OCI-LY1 (cell line): ENCODE measurements around the gene TEK.

Source experiments
- H2AFZ ChIP-seq: fragments of 200-600 bp; sonication (generic), shearing (Covaris generic); 2 replicates; pipeline ENCODE4 v1.6.0; 2014; ENCODE audit warnings: antibody characterized with exemption, mild to moderate bottlenecking, low read length
- H3F3A ChIP-seq: fragments of 200-600 bp; sonication (generic), shearing (Covaris generic); 2 replicates; pipeline ENCODE4 v1.6.0; 2014; ENCODE audit warnings: mild to moderate bottlenecking, antibody characterized with exemption, low read length, moderate library complexity; ENCODE audit not compliant: insufficient read depth
- H3K27ac ChIP-seq: fragments of 200-600 bp; sonication (generic); 2 replicates; pipeline ENCODE4 v1.5.1; 2014; ENCODE audit warnings: low read length, mixed run types, mild to moderate bottlenecking, low read depth; ENCODE audit not compliant: poor library complexity, severe bottlenecking
- H3K27me3 ChIP-seq: fragments of 200-600 bp; sonication (generic); 2 replicates; pipeline ENCODE4 v1.6.0; 2014; ENCODE audit warnings: antibody characterized with exemption, mild to moderate bottlenecking, low read length, moderate library complexity; ENCODE audit not compliant: insufficient read depth
- H3K36me3 ChIP-seq: fragments of 200-600 bp; sonication (generic); 2 replicates; pipeline ENCODE4 v1.6.1; 2014; ENCODE audit warnings: mild to moderate bottlenecking, antibody characterized with exemption, low read length, moderate library complexity, mixed read lengths; ENCODE audit not compliant: insufficient read depth
- H3K4me1 ChIP-seq: fragments of 200-600 bp; sonication (generic); 2 replicates; pipeline ENCODE4 v1.5.1; 2014; ENCODE audit warnings: mild to moderate bottlenecking, low read length, moderate library complexity; ENCODE audit not compliant: insufficient read depth, severe bottlenecking
- H3K4me2 ChIP-seq: fragments of 200-600 bp; sonication (generic), shearing (Covaris generic); 2 replicates; pipeline ENCODE4 v1.6.1; 2014; ENCODE audit warnings: low read length
- H3K4me3 ChIP-seq: fragments of 200-600 bp; sonication (generic); 2 replicates; pipeline ENCODE4 v1.5.1; 2014; ENCODE audit warnings: low read length, low read depth, mild to moderate bottlenecking, mixed read lengths; ENCODE audit not compliant: poor library complexity, severe bottlenecking
- H3K79me2 ChIP-seq: fragments of 200-600 bp; shearing (Covaris generic); 2 replicates; pipeline ENCODE4 v1.6.1; 2016; ENCODE audit warnings: mixed run types, low read length, mixed read lengths; ENCODE audit not compliant: insufficient read depth
- H3K9ac ChIP-seq: fragments of 200-600 bp; sonication (generic), shearing (Covaris generic); 2 replicates; pipeline ENCODE4 v1.6.1; 2014; ENCODE audit warnings: mild to moderate bottlenecking, low read length, mixed read lengths
- H3K9me2 ChIP-seq: fragments of 200-600 bp; sonication (generic), shearing (Covaris generic); 2 replicates; pipeline ENCODE4 v1.6.1; 2014; ENCODE audit warnings: low read depth, mild to moderate bottlenecking, low read length, mixed read lengths
- H3K9me3 ChIP-seq: fragments of 200-600 bp; shearing (Covaris generic); 2 replicates; pipeline ENCODE4 v1.6.1; 2014; ENCODE audit warnings: low read length, mixed read lengths
- H4K20me1 ChIP-seq: fragments of 200-600 bp; sonication (generic), shearing (Covaris generic); 2 replicates; pipeline ENCODE4 v1.6.0; 2016; ENCODE audit warnings: mild to moderate bottlenecking, low read length; ENCODE audit not compliant: insufficient read depth
- EZH2 ChIP-seq: fragments of 200-600 bp; sonication (generic), shearing (Covaris generic); IDR thresholded peaks from 2 replicates; pipeline ENCODE4 v1.8.0; 2017; ENCODE audit warnings: borderline replicate concordance, mixed run types, mild to moderate bottlenecking, antibody characterized with exemption, low read length, moderate library complexity, mixed read lengths
- TF ChIP-seq, protein P1 (sequence below): fragments of 200-600 bp; sonication (generic), shearing (Covaris generic); IDR thresholded peaks from 2 replicates; pipeline ENCODE4 v1.5.1; 2017; ENCODE audit warnings: mild to moderate bottlenecking, antibody characterized with exemption, low read length, moderate library complexity, mixed read lengths

The TEK gene

DNA sequence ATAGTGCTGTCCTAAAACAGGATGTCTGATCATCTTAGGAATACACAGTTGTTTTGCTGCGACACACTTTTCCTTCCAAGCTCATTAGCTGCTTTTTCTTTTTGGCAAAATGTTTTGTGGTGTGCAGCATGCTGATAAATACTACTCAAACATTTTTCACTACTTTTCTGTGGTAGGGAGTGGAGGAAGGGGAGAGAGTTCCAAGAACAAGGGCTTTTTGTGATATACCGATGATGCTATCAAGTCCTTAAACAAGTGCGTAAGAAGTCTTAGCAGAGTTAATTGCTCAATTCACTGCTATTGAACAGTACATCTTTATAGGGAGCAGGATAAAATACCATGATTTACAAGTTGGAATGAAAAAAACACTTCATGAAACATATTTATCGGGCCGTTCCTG is 23.6 kb upstream of the TEK start:
- H3K79me2 ChIP-seq, result no peaks in the 10 kb centered on the region
- H3K36me3 ChIP-seq, result no peaks in the 10 kb centered on the region
- no peaks in the 10 kb centered on the region for H3F3A ChIP-seq
- no peak overlapping the region for H3K4me3 ChIP-seq
- no peak overlapping the region for H3K27ac ChIP-seq
- TF ChIP-seq EZH2, result no peak
- TF ChIP-seq, protein P1, sequence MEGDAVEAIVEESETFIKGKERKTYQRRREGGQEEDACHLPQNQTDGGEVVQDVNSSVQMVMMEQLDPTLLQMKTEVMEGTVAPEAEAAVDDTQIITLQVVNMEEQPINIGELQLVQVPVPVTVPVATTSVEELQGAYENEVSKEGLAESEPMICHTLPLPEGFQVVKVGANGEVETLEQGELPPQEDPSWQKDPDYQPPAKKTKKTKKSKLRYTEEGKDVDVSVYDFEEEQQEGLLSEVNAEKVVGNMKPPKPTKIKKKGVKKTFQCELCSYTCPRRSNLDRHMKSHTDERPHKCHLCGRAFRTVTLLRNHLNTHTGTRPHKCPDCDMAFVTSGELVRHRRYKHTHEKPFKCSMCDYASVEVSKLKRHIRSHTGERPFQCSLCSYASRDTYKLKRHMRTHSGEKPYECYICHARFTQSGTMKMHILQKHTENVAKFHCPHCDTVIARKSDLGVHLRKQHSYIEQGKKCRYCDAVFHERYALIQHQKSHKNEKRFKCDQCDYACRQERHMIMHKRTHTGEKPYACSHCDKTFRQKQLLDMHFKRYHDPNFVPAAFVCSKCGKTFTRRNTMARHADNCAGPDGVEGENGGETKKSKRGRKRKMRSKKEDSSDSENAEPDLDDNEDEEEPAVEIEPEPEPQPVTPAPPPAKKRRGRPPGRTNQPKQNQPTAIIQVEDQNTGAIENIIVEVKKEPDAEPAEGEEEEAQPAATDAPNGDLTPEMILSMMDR, result no peak
- no peak overlapping the region for H3K9ac ChIP-seq
- H3K9me2 ChIP-seq, result no peaks in the 10 kb centered on the region
- no peaks in the 10 kb centered on the region for H4K20me1 ChIP-seq
- no peaks in the 10 kb centered on the region for H3K4me1 ChIP-seq
- H2AFZ ChIP-seq, result no peak overlapping the region
- H3K9me3 ChIP-seq, result no peaks in the 10 kb centered on the region
- no peaks in the 10 kb centered on the region for H3K27me3 ChIP-seq
- no peak overlapping the region for H3K4me2 ChIP-seq

DNA sequence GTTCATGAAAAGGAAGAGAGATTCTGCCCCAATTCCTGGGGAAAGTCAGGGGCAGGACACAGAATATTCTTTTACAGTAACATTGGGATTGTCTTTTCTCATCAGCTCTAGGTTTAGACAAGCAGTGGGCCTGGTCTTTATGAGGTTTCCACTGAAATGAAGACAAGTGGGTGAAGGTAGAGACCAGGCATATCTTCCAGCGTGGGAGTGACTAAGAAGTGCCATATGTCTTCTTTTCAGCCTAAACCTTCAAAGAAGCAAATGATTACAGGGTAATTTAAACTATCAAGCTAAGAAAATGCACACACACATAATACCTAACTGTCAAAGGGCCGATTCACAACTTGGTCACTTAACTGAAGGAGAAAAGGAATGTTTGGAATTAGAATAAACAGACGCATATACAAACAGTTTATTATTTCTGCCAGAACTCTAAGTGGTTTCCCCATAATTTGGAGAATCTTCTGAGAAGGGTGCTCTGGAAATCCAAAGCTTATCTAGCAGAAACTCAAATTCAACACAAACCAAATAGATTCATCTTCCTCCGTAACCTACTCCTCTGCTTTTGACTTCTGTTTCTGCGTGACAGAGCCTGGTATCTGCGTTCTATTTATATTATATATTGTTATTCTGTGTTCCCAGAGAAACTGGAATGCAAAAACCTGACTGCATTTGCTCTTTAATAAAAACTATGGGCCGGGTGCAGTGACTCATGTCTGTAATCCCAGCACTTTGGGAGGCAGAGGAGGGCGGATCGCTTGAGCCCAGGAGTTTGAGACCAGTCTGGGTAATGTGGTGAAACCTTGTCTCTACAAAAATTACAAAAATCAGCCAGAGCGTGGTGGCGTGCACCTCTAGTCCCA is 22.0 kb upstream of the TEK start:
- Histone ChIP-seq H2AFZ (no peak overlapping the region), H3K4me3 (no peak overlapping the region), H3K36me3 (no peaks in the 10 kb centered on the region), H3K9me3 (no peaks in the 10 kb centered on the region), H3K4me2 (no peak overlapping the region), H3K9me2 (no peaks in the 10 kb centered on the region), H3K27ac (no peak overlapping the region), H3K79me2 (no peaks in the 10 kb centered on the region), H3K27me3 (no peaks in the 10 kb centered on the region), H4K20me1 (no peaks in the 10 kb centered on the region), H3K4me1 (no peaks in the 10 kb centered on the region), H3F3A (no peaks in the 10 kb centered on the region), H3K9ac (no peak overlapping the region)
- TF ChIP-seq, protein P1, result no peak
- TF ChIP-seq EZH2, result no peak

DNA sequence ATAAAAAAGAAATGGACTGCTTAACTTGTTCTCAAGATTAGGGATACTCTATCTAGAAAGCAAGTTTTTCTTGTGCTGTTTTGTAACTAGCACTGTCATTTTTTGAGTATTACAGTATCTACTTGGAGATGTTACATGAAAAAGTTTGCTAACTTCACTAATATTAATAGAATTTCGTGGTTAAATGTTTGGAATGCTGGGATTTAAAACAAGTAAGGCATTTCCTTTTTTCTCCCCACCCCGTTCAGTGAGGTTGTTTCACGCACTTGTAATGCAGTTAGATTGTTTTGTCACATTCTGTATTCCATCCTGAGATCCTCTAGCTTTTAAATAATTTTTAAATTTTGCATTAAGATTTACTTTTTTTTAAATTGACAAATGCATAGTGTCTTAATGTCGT is 20.0 kb upstream of the TEK start:
- no peak overlapping the region for H3K9ac ChIP-seq
- no peaks in the 10 kb centered on the region for H3K9me3 ChIP-seq
- TF ChIP-seq EZH2, result no peak
- TF ChIP-seq, protein P1, result no peak
- no peaks in the 10 kb centered on the region for H4K20me1 ChIP-seq
- no peak overlapping the region for H3K27ac ChIP-seq
- no peak overlapping the region for H2AFZ ChIP-seq
- H3K4me1 ChIP-seq, result no peaks in the 10 kb centered on the region
- H3K36me3 ChIP-seq, result no peaks in the 10 kb centered on the region
- H3K79me2 ChIP-seq, result no peaks in the 10 kb centered on the region
- no peaks in the 10 kb centered on the region for H3F3A ChIP-seq
- no peak overlapping the region for H3K4me3 ChIP-seq
- H3K4me2 ChIP-seq, result no peak overlapping the region
- no peaks in the 10 kb centered on the region for H3K27me3 ChIP-seq
- H3K9me2 ChIP-seq, result no peaks in the 10 kb centered on the region
